B cell (primary cell): ENCODE data around the gene DCDC2C.

ENCODE experiments used
- EZH2 ChIP-seq: IDR thresholded peaks from 2 replicates; pipeline ENCODE4 v1.6.1; 2012; ENCODE audit warnings: borderline replicate concordance, low read depth, mild to moderate bottlenecking, moderate library complexity, low read length; ENCODE audit not compliant: insufficient read depth, poor library complexity, severe bottlenecking
- TF ChIP-seq, protein P1 (sequence below): fragments of 200-600 bp; IDR thresholded peaks from one replicate; pipeline ENCODE4 v1.8.0; 2022; ENCODE audit warnings: antibody characterized with exemption, mild to moderate bottlenecking

DNA sequence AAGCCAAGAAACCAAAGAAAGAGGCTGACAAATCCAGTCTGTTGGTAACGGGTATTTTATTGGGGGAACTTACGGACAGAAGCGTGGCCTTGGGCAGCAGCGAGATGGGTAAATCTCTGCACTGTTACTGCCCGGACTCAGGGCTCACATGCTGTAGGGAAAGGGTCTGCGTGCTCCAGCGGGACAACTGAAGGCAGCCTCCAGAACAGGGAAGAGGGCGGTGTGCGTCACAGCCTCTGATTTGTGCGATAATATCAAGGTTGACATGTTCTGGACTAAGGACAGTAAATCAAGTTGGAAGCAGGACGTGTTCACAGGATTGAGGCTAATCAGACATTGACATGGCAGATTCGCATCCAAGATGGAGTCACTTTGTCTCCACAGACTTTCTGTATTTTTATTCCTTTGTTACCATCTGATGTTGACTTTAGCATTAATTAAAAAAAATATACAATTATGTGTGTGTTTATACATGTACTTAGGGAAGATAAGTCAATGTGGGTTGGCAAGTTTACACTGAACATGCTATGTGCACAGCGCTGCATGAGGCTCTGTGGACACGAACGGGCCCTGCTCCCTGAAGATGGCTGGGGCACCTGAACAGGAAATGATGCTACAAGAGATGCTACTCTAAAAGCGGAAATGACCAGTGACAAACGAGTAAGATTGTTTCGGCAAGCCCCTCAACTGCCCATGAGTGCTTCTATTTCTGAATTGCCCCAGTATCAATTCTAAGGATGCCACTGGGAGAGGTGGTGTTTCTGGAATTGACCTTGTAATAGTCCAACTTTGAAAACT is 22.6 kb upstream of the DCDC2C start:
- TF ChIP-seq, protein P1, sequence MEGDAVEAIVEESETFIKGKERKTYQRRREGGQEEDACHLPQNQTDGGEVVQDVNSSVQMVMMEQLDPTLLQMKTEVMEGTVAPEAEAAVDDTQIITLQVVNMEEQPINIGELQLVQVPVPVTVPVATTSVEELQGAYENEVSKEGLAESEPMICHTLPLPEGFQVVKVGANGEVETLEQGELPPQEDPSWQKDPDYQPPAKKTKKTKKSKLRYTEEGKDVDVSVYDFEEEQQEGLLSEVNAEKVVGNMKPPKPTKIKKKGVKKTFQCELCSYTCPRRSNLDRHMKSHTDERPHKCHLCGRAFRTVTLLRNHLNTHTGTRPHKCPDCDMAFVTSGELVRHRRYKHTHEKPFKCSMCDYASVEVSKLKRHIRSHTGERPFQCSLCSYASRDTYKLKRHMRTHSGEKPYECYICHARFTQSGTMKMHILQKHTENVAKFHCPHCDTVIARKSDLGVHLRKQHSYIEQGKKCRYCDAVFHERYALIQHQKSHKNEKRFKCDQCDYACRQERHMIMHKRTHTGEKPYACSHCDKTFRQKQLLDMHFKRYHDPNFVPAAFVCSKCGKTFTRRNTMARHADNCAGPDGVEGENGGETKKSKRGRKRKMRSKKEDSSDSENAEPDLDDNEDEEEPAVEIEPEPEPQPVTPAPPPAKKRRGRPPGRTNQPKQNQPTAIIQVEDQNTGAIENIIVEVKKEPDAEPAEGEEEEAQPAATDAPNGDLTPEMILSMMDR: no peak
- no peak for TF ChIP-seq EZH2
